ENCODE results near the gene ARL16. TPM values are rescaled to one million over a fixed set of nuclear protein-coding genes. Genes with fewer than 3 reads are reported as not detected.

The ARL16 gene
- total RNA-seq, 1 experiment from 2014 or later = 40.1 TPM

DNA sequence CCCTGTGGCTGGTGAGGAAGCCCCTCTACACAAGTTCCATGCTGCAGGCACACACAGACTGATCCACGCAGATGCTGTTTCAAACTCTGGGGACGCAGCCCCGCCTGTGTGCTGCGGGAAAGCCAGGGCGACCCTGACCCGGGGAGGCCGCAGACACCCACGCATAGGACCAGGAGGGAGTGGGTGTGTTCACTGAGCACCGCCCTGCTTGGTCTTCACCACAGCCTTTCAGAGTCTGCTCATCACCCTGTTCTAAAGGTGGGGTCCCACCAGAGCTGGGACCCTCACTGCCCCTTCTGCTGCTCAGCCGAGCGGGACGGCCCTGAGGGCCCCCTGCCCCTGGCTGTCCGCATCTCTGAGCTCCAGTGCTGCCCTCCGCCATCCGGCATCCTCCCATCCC, 39.1 kb downstream of the ARL16 start:
- H3K36me3 Mint-ChIP-seq (ENCODE audit: insufficient read depth, unreplicated experiment) = peaks cover 5% of the 10 kb centered on the region
- CTCF ChIA-PET = no interaction called here
- TF ChIP-seq CTCF (IDR thresholded peaks at IDR 0.05; ENCODE audit: unreplicated experiment) = no peak
- H3K9me3 Mint-ChIP-seq (ENCODE audit: low read depth, unreplicated experiment) = no peaks in the 10 kb centered on the region
- peaks cover 11% of the 10 kb centered on the region for H3K27me3 Mint-ChIP-seq (ENCODE audit: unreplicated experiment)
- no TSS peak for BruUV-seq (replicated peaks)
- DNase-seq = no peak
- intact Hi-C loops (cut with micrococcal nuclease; ENCODE audit: unreplicated experiment) = no loop called here
- H3K4me3 Mint-ChIP-seq (ENCODE audit: low read depth, unreplicated experiment) = no peak overlapping the region
- H3K4me1 Mint-ChIP-seq (ENCODE audit: low read depth, unreplicated experiment) = no peaks in the 10 kb centered on the region
- no peak overlapping the region for H3K27ac Mint-ChIP-seq (ENCODE audit: unreplicated experiment)

GRCh38 chr17:81641825-81642489, 41.6 kb downstream of the ARL16 start:
- BruUV-seq (replicated peaks) = no TSS peak
- no peak for DNase-seq

GRCh38 chr17:81640011-81640410, 43.6 kb downstream of the ARL16 start:
- intact Hi-C loops (cut with micrococcal nuclease; ENCODE audit: unreplicated experiment) = no loop called here
- no peak overlapping the region for H3K4me3 Mint-ChIP-seq (ENCODE audit: low read depth, unreplicated experiment)
- CTCF ChIA-PET = no interaction called here
- no peaks in the 10 kb centered on the region for H3K4me1 Mint-ChIP-seq (ENCODE audit: low read depth, unreplicated experiment)
- no peaks in the 10 kb centered on the region for H3K9me3 Mint-ChIP-seq (ENCODE audit: low read depth, unreplicated experiment)
- H3K27me3 Mint-ChIP-seq (ENCODE audit: unreplicated experiment) = no peaks in the 10 kb centered on the region
- H3K36me3 Mint-ChIP-seq (ENCODE audit: insufficient read depth, unreplicated experiment) = peaks cover 26% of the 10 kb centered on the region
- no peak for DNase-seq
- no peak overlapping the region for H3K27ac Mint-ChIP-seq (ENCODE audit: unreplicated experiment)
- BruUV-seq (replicated peaks) = no TSS peak
- TF ChIP-seq CTCF (IDR thresholded peaks at IDR 0.05; ENCODE audit: unreplicated experiment) = no peak

More at GRCh38 chr17:81641825-81642489, 41.6 kb downstream of the ARL16 start:
- Mint-ChIP-seq H3K36me3 (ENCODE audit: insufficient read depth, unreplicated experiment) (peaks cover 9% of the 10 kb centered on the region), H3K27ac (ENCODE audit: unreplicated experiment) (no peak overlapping the region), H3K4me1 (ENCODE audit: low read depth, unreplicated experiment) (no peaks in the 10 kb centered on the region), H3K27me3 (ENCODE audit: unreplicated experiment) (peaks cover 2% of the 10 kb centered on the region), H3K9me3 (ENCODE audit: low read depth, unreplicated experiment) (no peaks in the 10 kb centered on the region), H3K4me3 (ENCODE audit: low read depth, unreplicated experiment) (no peak overlapping the region)
- intact Hi-C loops (cut with micrococcal nuclease; ENCODE audit: unreplicated experiment) = no loop called here
- no peak for TF ChIP-seq CTCF (IDR thresholded peaks at IDR 0.05; ENCODE audit: unreplicated experiment)
- CTCF ChIA-PET = interaction anchor here (1.0 kb wide), 1 partner anchor 41 kb away, joined by 3 read pairs; no protein-coding TSS in a partner anchor

DNA sequence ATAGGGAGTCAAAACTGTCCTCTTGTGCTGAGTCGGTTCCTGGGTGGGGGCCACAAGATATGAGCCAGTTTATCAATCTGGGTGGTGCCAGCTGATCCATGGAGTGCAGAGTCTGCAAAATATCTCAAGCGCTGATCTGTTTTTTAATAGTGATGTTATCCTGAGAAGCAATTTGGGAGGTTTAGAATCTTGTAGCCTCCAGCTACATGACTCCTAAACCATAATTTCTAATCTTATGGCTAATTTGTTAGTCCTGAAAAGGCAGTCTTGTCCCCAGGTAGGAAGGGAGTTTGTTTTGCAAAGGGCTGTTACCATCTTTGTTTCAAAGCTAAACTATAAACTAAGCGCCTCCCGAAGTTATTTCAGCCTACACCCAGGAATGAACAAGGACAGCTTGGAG, 44.9 kb downstream of the ARL16 start:
- DNase-seq = no peak
- Mint-ChIP-seq H3K4me3 (ENCODE audit: low read depth, unreplicated experiment) (no peak overlapping the region), H3K27me3 (ENCODE audit: unreplicated experiment) (no peaks in the 10 kb centered on the region), H3K27ac (ENCODE audit: unreplicated experiment) (no peak overlapping the region), H3K4me1 (ENCODE audit: low read depth, unreplicated experiment) (no peaks in the 10 kb centered on the region), H3K36me3 (ENCODE audit: insufficient read depth, unreplicated experiment) (peaks cover 26% of the 10 kb centered on the region), H3K9me3 (ENCODE audit: low read depth, unreplicated experiment) (no peaks in the 10 kb centered on the region)
- no TSS peak for BruUV-seq (replicated peaks)
- intact Hi-C loops (cut with micrococcal nuclease; ENCODE audit: unreplicated experiment) = no loop called here
- TF ChIP-seq CTCF (IDR thresholded peaks at IDR 0.05; ENCODE audit: unreplicated experiment) = no peak
- CTCF ChIA-PET = interaction anchor here (0.6 to 0.9 kb wide), 3 partner anchors 9 to 92 kb away, joined by 5 to 7 read pairs (median 5); no protein-coding TSS in a partner anchor
